Mucosa of stomach (tissue), 1 donor: Measurements from ENCODE around the gene IL22RA1.

Source experiments
- H3K27me3 ChIP-seq: one replicate; pipeline ENCODE4 v1.7.0; 2013; ENCODE audit warnings: mild to moderate bottlenecking, low read length; ENCODE audit not compliant: control insufficient read depth, insufficient read depth
- H3K36me3 ChIP-seq: one replicate; pipeline ENCODE4 v1.7.0; 2013; ENCODE audit warnings: low read length; ENCODE audit not compliant: control insufficient read depth, insufficient read depth
- H3K4me1 ChIP-seq: one replicate; pipeline ENCODE4 v1.7.0; 2013; ENCODE audit warnings: mild to moderate bottlenecking, low read length; ENCODE audit not compliant: control insufficient read depth, insufficient read depth
- H3K4me3 ChIP-seq: one replicate; pipeline ENCODE4 v1.7.0; 2013; ENCODE audit warnings: low read length
- H3K9ac ChIP-seq: one replicate; pipeline ENCODE4 v1.7.0; 2013; ENCODE audit warnings: mild to moderate bottlenecking, low read length, moderate library complexity
- H3K9me3 ChIP-seq: one replicate; pipeline ENCODE4 v1.7.0; 2013; ENCODE audit warnings: mild to moderate bottlenecking, low read length, moderate library complexity; ENCODE audit not compliant: control insufficient read depth
- donor health status: Pancreatic carcinoma.

IL22RA1 gene

GRCh38 chr1:24118410-24119242, 24.3 kb downstream of the IL22RA1 start:
- no peak overlapping the region for H3K9ac ChIP-seq
- no peaks in the 10 kb centered on the region for H3K9me3 ChIP-seq
- H3K4me3 ChIP-seq: peak overlapping the region; percentile 14
- peaks cover 10% of the 10 kb centered on the region for H3K27me3 ChIP-seq
- H3K36me3 ChIP-seq: no peaks in the 10 kb centered on the region
- peaks cover 43% of the 10 kb centered on the region for H3K4me1 ChIP-seq

- no peaks in the 10 kb centered on the region for H3K9me3 ChIP-seq
- no peak overlapping the region for H3K9ac ChIP-seq
- H3K4me1 ChIP-seq: peaks cover 43% of the 10 kb centered on the region
- peaks cover 11% of the 10 kb centered on the region for H3K27me3 ChIP-seq
- H3K4me3 ChIP-seq: no peak overlapping the region
- no peaks in the 10 kb centered on the region for H3K36me3 ChIP-seq
Observed at GRCh38 chr1:24117722-24118409, 25.1 kb downstream of the IL22RA1 start.

- Histone ChIP-seq H3K4me3 (no peak overlapping the region), H3K27me3 (peaks cover 14% of the 10 kb centered on the region), H3K9me3 (no peaks in the 10 kb centered on the region), H3K9ac (no peak overlapping the region), H3K36me3 (no peaks in the 10 kb centered on the region), H3K4me1 (peaks cover 47% of the 10 kb centered on the region)
Observed at GRCh38 chr1:24117132-24117531, 25.8 kb downstream of the IL22RA1 start.

- Histone ChIP-seq H3K4me1 (peaks cover 34% of the 10 kb centered on the region), H3K36me3 (no peaks in the 10 kb centered on the region)
Observed at GRCh38 chr1:24114753-24115152, 28.2 kb downstream of the IL22RA1 start.

GRCh38 chr1:24113641-24114033, 29.3 kb downstream of the IL22RA1 start:
- Histone ChIP-seq H3K9ac (no peak overlapping the region), H3K9me3 (no peaks in the 10 kb centered on the region), H3K4me1 (peaks cover 27% of the 10 kb centered on the region), H3K27me3 (peaks cover 27% of the 10 kb centered on the region), H3K4me3 (no peak overlapping the region), H3K36me3 (no peaks in the 10 kb centered on the region)

More at GRCh38 chr1:24114753-24115152, 28.2 kb downstream of the IL22RA1 start:
- no peak overlapping the region for H3K9ac ChIP-seq
- no peaks in the 10 kb centered on the region for H3K9me3 ChIP-seq
- H3K4me3 ChIP-seq: no peak overlapping the region
- peaks cover 26% of the 10 kb centered on the region for H3K27me3 ChIP-seq

GRCh38 chr1:24111996-24112779, 30.8 kb downstream of the IL22RA1 start, which contains the start of gene MYOM3:
Gene MYOM3 (minus strand): TSS chr1:24112135. CDS start chr1:24108636, 3,499 bp downstream.
- Histone ChIP-seq H3K4me3 (no peak within 1 kb of the TSS), H3K9me3 (no peaks in the 10 kb centered on the region), H3K4me1 (peaks cover 14% of the 10 kb centered on the region), H3K27me3 (peaks cover 27% of the 10 kb centered on the region), H3K36me3 (no peaks in the 10 kb centered on the region), H3K9ac (no peak within 1 kb of the TSS)

GRCh38 chr1:24111262-24111995, 31.5 kb downstream of the IL22RA1 start:
- Histone ChIP-seq H3K36me3 (no peaks in the 10 kb centered on the region), H3K4me1 (peaks cover 14% of the 10 kb centered on the region), H3K27me3 (peaks cover 27% of the 10 kb centered on the region), H3K4me3 (no peak overlapping the region), H3K9ac (no peak overlapping the region), H3K9me3 (no peaks in the 10 kb centered on the region)

GRCh38 chr1:24110642-24111261, 32.2 kb downstream of the IL22RA1 start:
- Histone ChIP-seq H3K4me3 (no peak overlapping the region), H3K36me3 (no peaks in the 10 kb centered on the region), H3K9me3 (no peaks in the 10 kb centered on the region), H3K4me1 (peaks cover 15% of the 10 kb centered on the region), H3K9ac (no peak overlapping the region), H3K27me3 (peaks cover 27% of the 10 kb centered on the region)

GRCh38 chr1:24109686-24110475, 33.1 kb downstream of the IL22RA1 start:
- Histone ChIP-seq H3K27me3 (peaks cover 25% of the 10 kb centered on the region), H3K36me3 (no peaks in the 10 kb centered on the region), H3K9me3 (no peaks in the 10 kb centered on the region), H3K4me3 (no peak overlapping the region), H3K4me1 (peaks cover 18% of the 10 kb centered on the region), H3K9ac (no peak overlapping the region)

- Histone ChIP-seq H3K9me3 (no peaks in the 10 kb centered on the region), H3K4me1 (peaks cover 15% of the 10 kb centered on the region), H3K9ac (no peak overlapping the region), H3K36me3 (no peaks in the 10 kb centered on the region), H3K4me3 (no peak overlapping the region), H3K27me3 (peaks cover 22% of the 10 kb centered on the region)
Observed at GRCh38 chr1:24109166-24109483, 33.8 kb downstream of the IL22RA1 start.
